Endodermal cell (in vitro differentiated cells): Measurements from ENCODE around the gene SLC6A12. TPM values are rescaled to one million over a fixed set of nuclear protein-coding genes. Genes with fewer than 3 reads are reported as not detected.

Experiments
- DNase-seq: peaks from one replicate; pipeline ENCODE4 v3.0.0-alpha.2; 2017
- H3K27ac ChIP-seq: 2 replicates; pipeline ENCODE4 v1.5.1; 2013; ENCODE audit warnings: mild to moderate bottlenecking, low read depth, low read length, moderate library complexity
- H3K27me3 ChIP-seq: 2 replicates; pipeline ENCODE4 v1.6.1; 2013; ENCODE audit warnings: mild to moderate bottlenecking, low read length, moderate library complexity; ENCODE audit not compliant: insufficient read depth, control insufficient read depth, poor library complexity, severe bottlenecking
- H3K36me3 ChIP-seq: 2 replicates; pipeline ENCODE4 v1.7.0; 2013; ENCODE audit warnings: mild to moderate bottlenecking, low read length, moderate library complexity; ENCODE audit not compliant: control insufficient read depth, insufficient read depth
- H3K4me1 ChIP-seq: one replicate; pipeline ENCODE4 v1.7.0; 2013; ENCODE audit warnings: low read length; ENCODE audit not compliant: control insufficient read depth, insufficient read depth
- H3K4me3 ChIP-seq: 2 replicates; pipeline ENCODE4 v1.5.1; 2013; ENCODE audit warnings: mild to moderate bottlenecking, low read length, moderate library complexity
- H3K9ac ChIP-seq: 2 replicates; pipeline ENCODE4 v1.6.1; 2013; ENCODE audit warnings: mild to moderate bottlenecking, low read length, moderate library complexity; ENCODE audit not compliant: poor library complexity, severe bottlenecking; ENCODE audit errors: extremely low read depth
- H3K9me3 ChIP-seq: 2 replicates; pipeline ENCODE4 v1.6.1; 2013; ENCODE audit warnings: mild to moderate bottlenecking, low read length, moderate library complexity; ENCODE audit not compliant: control insufficient read depth
- H3K27ac Mint-ChIP-seq: 2 replicates; pipeline ENCODE4 v1.8.0; 2020; ENCODE audit warnings: mixed read lengths
- H3K27me3 Mint-ChIP-seq: 2 replicates; pipeline ENCODE4 v1.8.0; 2021; ENCODE audit warnings: mild to moderate bottlenecking, mixed read lengths; ENCODE audit not compliant: insufficient read depth
- H3K36me3 Mint-ChIP-seq: 2 replicates; pipeline ENCODE4 v1.8.0; 2020; ENCODE audit warnings: low read depth, mixed read lengths
- H3K4me1 Mint-ChIP-seq: 2 replicates; pipeline ENCODE4 v1.8.0; 2020; ENCODE audit warnings: mixed read lengths
- H3K4me3 Mint-ChIP-seq: 2 replicates; pipeline ENCODE4 v1.8.0; 2020; ENCODE audit warnings: mild to moderate bottlenecking, moderate library complexity, mixed read lengths
- H3K9me3 Mint-ChIP-seq: 2 replicates; pipeline ENCODE4 v1.8.0; 2020; ENCODE audit warnings: mild to moderate bottlenecking, mixed read lengths
- WGBS, 2 experiments: methylation state at CpG; one replicate each; pipeline versions ENCODE4 v1.1.5 to v1.1.7; 2013; ENCODE audit warnings: missing lambda C conversion rate in 2 of 2, mixed read lengths in 1 of 2; ENCODE audit not compliant: insufficient coverage in 1 of 2, insufficient read length in 1 of 2; 5-methylcytosine and 5-hydroxymethylcytosine counted together
- total RNA-seq, 2 donors: library from RNA; stranded (reverse); fragmentation: NEBNext Ultra II Directional in 1 of 2; extraction: Animal tissue kit (Norgen Biotek cat#: 25700) in 1 of 2; gene quantifications; 2 replicates in 1 of 2; 3 replicates in 1 of 2; pipeline ENCODE4 v1.2.1, GENCODE V29; 2021
- TF ChIP-seq, protein P1 (sequence below): fragments of 200-600 bp; sonication (generic); conservative IDR thresholded peaks from 2 replicates; pipeline ENCODE4 v1.5.0; 2021; ENCODE audit warnings: antibody characterized with exemption, mild to moderate bottlenecking

The SLC6A12 gene
- total RNA-seq, 2 donors from 2014 or later, result 0.58 to 1.3 TPM

DNA sequence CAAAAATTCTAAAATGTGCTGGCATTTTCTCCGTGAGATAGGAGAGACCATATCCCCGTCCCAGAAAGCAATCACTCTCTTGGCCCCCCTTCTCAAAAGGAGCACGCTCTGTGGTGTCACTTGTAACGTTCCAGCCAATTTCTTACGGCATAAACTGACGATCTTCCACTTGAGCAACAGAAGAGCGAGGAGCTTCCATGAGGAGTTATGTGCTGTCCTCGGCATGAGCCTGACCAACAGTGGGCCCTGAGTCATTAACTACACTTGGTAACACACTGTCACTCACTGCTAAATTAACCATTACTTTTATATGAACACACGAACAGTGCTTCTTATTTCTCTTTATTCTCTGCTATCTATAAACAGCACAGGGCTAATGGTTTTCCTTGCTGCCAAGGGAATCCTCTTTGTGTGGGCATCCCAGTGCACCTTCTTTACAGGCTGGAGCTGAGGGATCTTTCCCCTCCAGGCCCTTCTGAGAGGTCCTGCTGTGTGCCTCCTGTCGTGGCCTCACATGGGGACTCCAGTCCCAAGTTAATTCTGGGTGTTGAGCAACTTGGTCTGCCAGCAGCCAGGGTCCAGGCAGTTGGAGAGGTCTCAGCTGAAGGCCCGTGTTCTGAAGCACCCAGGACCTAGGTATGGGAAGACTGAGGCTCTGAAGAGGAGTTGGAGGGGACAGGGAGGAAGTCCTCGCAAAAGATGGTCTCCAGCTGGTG is 39.3 kb upstream of the SLC6A12 start:
- H3K27ac ChIP-seq, result no peak overlapping the region
- peak overlapping the region; percentile 6 for H3K4me3 Mint-ChIP-seq
- peak; percentile 43 for DNase-seq
- peaks cover 39% of the 10 kb centered on the region for H3K27me3 Mint-ChIP-seq
- no peak overlapping the region for H3K9ac ChIP-seq
- 92 to 99% methylated on average over 10 to 12 of the region's 12 CpGs for WGBS, 2 experiments
- H3K4me3 ChIP-seq, result no peak overlapping the region
- peaks cover 56% of the 10 kb centered on the region for H3K4me1 Mint-ChIP-seq
- no peaks in the 10 kb centered on the region for H3K36me3 Mint-ChIP-seq
- H3K4me1 ChIP-seq, result peaks cover 13% of the 10 kb centered on the region
- peaks cover 8% of the 10 kb centered on the region for H3K9me3 ChIP-seq
- TF ChIP-seq, protein P1, sequence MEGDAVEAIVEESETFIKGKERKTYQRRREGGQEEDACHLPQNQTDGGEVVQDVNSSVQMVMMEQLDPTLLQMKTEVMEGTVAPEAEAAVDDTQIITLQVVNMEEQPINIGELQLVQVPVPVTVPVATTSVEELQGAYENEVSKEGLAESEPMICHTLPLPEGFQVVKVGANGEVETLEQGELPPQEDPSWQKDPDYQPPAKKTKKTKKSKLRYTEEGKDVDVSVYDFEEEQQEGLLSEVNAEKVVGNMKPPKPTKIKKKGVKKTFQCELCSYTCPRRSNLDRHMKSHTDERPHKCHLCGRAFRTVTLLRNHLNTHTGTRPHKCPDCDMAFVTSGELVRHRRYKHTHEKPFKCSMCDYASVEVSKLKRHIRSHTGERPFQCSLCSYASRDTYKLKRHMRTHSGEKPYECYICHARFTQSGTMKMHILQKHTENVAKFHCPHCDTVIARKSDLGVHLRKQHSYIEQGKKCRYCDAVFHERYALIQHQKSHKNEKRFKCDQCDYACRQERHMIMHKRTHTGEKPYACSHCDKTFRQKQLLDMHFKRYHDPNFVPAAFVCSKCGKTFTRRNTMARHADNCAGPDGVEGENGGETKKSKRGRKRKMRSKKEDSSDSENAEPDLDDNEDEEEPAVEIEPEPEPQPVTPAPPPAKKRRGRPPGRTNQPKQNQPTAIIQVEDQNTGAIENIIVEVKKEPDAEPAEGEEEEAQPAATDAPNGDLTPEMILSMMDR, result no peak
- peaks cover 11% of the 10 kb centered on the region for H3K27me3 ChIP-seq
- no peaks in the 10 kb centered on the region for H3K36me3 ChIP-seq
- H3K9me3 Mint-ChIP-seq, result peaks cover 6% of the 10 kb centered on the region
- H3K27ac Mint-ChIP-seq, result no peak overlapping the region

DNA sequence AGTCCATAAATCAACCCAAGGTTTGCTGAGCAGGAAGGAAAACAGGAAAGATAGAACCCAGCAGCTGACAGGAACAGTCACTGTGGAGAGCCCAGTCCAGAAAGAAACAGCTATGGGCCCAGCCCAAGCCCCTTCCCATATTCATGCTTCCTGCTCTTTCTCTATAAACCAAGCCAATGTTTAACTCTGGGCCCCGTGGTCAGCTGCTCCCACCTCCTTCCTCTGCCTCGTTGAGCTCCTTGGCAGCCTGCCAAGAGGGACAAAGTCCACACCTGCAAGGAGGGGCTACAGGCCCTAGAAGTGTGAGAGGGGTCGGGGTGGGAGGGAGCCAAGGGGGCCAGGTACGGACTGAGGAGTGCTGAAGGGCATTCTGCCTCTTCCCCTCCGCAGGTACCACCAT is 38.7 kb upstream of the SLC6A12 start:
- peaks cover 49% of the 10 kb centered on the region for H3K4me1 Mint-ChIP-seq
- H3K9me3 Mint-ChIP-seq, result peaks cover 12% of the 10 kb centered on the region
- H3K4me3 Mint-ChIP-seq, result peak overlapping the region; percentile 6
- no peaks in the 10 kb centered on the region for H3K36me3 ChIP-seq
- H3K27ac Mint-ChIP-seq, result no peak overlapping the region
- no peaks in the 10 kb centered on the region for H3K36me3 Mint-ChIP-seq
- H3K9me3 ChIP-seq, result peaks cover 14% of the 10 kb centered on the region
- peaks cover 37% of the 10 kb centered on the region for H3K27me3 Mint-ChIP-seq
- DNase-seq, result peak; percentile 39
- H3K4me3 ChIP-seq, result no peak overlapping the region
- H3K9ac ChIP-seq, result no peak overlapping the region
- TF ChIP-seq, protein P1, result no peak
- H3K4me1 ChIP-seq, result peaks cover 13% of the 10 kb centered on the region
- H3K27ac ChIP-seq, result no peak overlapping the region
- H3K27me3 ChIP-seq, result peaks cover 9% of the 10 kb centered on the region
- WGBS, 2 experiments, result 68% methylated on average over 5 of the region's 5 CpGs; no CpG with 5 or more reads in 1 of the 2 experiments

DNA sequence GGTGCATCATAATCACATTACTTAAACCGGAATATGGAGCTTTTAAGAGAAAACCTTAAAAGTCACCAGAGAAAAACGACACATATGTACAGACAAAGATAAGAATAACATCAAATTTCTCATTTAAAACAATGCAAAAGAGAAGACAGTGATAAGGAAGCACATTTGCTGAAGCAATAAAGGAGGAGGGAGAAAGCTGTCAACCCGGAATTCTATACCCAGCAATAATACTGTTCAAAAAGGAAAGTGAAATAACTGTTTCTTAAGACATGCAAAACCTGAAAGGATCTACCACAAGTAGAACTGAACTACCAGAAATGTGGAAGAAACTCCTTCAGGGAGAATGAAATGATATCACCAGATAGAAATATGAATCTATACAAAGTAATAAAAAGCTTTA is 33.3 kb upstream of the SLC6A12 start:
- TF ChIP-seq, protein P1, result no peak
- H3K4me1 Mint-ChIP-seq, result peaks cover 2% of the 10 kb centered on the region
- H3K36me3 Mint-ChIP-seq, result no peaks in the 10 kb centered on the region
- DNase-seq, result no peak
- peaks cover 30% of the 10 kb centered on the region for H3K9me3 Mint-ChIP-seq
- H3K4me3 ChIP-seq, result no peak overlapping the region
- no peaks in the 10 kb centered on the region for H3K4me1 ChIP-seq
- H3K27ac ChIP-seq, result no peak overlapping the region
- H3K4me3 Mint-ChIP-seq, result no peak overlapping the region
- no peak overlapping the region for H3K27ac Mint-ChIP-seq
- H3K9me3 ChIP-seq, result peaks cover 27% of the 10 kb centered on the region
- 88% methylated on average over 3 of the region's 3 CpGs; no CpG with 5 or more reads in 1 of the 2 experiments for WGBS, 2 experiments
- H3K36me3 ChIP-seq, result no peaks in the 10 kb centered on the region
- H3K9ac ChIP-seq, result no peak overlapping the region
- H3K27me3 ChIP-seq, result no peaks in the 10 kb centered on the region
- H3K27me3 Mint-ChIP-seq, result peaks cover 31% of the 10 kb centered on the region
